Dedifferentiated amniotic fluid mesenchymal stem cell (primary cell): ENCODE results near the gene ADAMTS15.

Source experiments
- DNase-seq: peaks from one replicate; pipeline ENCODE4 v3.0.0-alpha.2; 2016; ENCODE audit errors: extremely low spot score

ADAMTS15 gene

DNA sequence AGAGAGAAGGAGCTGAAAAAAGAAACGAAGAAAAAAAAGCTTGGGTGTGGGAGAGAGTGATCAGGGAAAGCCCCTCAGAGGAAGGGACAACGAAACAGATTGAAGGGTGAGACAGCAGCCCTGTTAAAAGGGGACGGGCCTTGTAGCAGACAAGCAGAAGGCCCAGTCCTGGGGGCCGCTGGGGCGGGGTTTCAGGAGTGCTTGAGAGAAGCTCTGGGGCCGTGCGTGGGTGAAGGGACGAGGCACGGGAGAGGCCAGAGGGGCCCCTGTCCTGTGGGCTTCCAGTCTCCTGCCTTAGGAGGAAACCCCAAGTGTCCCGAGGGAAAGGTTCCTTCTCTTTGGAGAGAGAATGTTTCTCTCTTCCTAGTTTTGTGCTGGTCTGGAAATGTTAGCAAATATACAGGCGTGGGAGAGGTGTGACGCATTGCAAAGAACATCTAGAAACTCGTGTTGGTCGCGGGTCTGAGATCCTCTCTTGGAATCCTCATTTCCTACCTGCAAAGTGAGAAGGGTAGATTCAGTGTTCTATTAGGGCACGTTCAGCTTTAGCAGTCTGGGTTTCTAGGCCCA, 28.6 kb downstream of the ADAMTS15 start:
- no peak for DNase-seq

DNA sequence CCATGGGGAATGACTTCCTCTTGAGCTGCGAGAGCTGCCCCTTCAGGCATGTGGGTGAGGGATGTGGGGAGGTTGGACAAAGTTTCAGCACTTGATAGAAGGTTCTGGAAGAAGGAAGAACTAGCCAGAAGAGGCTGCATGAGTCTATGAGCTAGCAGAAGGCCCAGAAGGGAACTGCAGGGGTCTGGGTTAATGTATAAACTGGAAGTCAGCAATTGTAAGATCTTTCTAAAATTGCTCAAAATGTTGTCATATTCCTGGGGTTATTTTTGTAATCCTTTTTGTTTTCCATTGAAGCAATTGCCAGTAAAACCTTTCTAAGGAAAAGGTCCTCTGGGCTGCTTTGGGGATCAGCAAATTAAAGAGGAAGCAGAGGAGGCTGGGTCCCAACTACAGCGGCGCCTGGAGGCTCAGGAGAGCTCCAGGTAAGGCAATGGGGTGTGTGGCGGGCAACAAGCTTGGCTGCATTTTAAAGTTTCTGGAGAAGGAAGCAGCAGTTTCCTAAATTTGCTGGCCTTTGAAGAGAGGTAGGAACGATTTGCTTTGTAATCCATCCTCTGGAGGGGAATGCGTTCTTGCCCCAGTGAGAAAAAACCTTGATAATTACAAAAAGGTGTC, 29.2 kb downstream of the ADAMTS15 start:
- DNase-seq: no peak

DNA sequence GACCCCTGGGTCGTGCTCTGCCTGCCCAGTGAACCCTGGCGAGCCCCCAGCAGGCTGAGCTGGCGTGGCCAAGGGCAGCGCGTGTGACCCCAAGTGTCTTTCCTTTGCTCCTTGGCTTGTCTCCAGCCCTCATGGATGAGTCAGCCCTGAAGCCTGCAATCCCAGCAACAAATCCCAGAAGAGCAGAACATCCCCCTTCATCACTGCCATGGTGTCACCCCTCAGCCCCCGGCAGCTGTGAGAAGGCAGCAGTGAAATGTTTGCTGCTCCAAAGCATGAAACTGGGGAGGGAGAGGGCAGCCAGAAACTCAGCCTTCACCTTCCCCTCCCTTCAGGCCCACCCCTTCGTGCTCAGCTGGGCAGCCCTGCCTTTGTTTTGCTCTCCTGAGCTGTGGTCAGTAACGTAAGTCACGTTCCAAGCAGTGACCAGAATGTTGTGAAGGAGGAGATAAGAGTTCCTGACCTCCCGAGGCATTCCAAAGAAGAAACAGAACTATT, 29.8 kb downstream of the ADAMTS15 start:
- peak; percentile 73 for DNase-seq

DNA sequence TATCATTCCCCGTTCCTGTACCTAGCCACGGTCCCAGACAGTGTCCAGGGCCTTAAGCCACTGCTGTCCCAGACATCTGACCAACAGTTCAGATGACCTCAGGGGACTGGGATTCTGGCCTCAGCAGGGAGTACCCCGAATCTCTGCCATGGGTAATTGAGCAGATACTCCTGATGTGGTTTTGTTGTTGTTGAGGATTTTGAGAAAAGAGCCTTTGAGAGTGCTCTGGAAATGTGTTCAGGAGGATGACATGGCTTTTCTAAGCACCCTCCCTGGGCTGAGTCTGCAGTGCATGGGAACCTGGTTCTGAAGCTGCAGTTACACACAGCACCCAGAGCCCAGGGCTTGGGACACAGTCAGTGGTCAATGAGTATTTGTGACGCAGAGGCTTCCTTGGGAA, 30.4 kb downstream of the ADAMTS15 start:
- DNase-seq: no peak

DNA sequence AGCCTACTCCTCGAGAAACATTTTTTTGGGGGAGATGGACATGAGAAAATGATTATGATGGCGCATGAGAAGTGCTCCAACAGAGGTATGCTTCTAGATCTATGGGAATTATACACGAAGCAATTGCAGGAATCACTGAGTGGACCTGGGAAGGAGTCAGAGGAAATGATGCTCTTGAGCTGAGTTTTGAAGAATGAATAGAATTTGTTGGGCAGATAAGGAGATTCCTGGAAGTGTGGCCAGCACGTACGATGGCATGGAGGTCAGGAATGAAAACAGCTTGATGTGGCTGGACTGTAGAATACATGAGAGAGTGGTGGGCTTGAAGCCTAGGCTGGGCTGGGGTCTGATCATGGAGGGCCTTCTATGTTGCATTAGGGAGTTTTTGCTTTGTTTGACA, 31.7 kb downstream of the ADAMTS15 start:
- peak; percentile 20 for DNase-seq

DNA sequence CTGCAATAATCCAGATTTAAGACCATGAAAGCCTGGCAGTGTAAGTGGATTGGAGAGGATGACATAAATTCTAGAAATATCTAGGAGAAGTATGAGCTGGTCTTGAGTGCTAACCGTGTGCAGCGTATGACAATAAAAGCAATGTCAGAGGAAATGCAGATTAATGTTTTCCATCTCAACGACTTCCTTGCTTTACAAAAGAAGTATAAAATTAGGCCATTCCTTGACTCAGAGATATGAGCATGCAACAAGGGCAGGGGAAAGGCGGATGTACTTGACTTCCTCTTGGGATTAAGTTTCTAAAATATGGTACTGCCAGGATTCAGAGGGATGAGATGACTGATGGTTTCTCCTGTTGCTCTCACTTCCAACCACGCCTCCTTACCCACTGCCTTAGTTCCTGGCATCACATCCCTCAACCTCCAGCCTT, 32.3 kb downstream of the ADAMTS15 start:
- no peak for DNase-seq

DNA sequence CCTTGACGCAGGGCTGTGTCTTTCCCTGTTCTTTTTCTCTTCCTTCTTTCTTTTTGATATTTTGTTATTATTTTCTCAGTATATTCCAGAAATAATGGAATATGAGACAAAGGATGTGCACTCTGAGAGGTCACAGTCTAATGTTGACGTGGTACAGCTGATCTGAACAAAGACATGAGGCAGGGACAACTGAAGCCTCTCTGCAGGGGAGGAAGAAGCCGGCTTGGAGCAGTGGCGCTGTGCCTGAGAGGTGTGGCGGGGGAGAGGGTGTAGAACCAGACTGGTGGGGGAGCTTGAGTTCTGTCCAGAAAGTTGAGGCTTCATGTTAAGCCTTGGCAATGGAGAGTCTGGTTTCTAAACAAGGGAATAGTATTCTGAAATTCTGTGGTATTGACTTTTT, 34.7 kb downstream of the ADAMTS15 start:
- no peak for DNase-seq

DNA sequence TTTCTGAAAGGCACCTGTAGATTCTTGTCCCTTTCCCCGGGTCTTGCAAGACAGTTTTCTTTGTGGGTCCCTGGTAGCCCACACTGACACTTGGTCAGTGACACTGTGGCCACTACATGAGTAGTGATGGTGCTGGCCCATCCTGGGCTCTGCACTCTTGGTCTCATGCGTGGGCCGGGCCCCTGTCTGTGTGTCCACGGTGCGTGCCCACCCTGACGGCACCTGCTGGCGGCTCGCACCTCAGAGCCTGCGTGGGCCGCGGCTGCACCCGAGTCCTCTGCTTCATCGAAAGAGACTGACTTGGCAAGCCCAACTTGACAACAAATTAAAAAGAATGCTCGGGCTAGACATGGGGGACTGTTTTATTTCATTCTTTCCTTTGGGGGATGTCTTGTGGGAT, 37.5 kb downstream of the ADAMTS15 start:
- DNase-seq: no peak

DNA sequence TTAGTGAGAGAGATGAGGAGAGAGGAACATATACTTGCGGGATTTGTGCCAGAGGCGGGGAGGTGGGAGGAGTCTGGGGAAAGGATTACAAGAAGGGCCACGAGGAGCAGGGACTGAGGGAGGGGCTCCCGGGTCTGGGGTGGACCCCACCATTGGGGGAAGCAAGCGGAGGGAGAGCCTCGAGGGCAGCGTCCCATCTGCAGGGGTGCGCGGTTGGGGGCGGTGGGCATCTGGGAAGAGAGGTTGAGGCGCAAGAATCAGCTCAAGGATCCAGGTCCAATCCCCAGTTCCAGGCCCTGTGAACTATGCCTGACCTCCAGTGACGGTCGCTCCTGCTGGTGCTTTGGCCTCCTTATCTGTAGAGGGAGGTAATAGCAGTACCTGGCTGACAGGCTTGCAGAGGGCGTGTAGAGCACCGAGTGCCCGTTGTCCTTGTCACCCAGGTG, 38.0 kb downstream of the ADAMTS15 start:
- no peak for DNase-seq

DNA sequence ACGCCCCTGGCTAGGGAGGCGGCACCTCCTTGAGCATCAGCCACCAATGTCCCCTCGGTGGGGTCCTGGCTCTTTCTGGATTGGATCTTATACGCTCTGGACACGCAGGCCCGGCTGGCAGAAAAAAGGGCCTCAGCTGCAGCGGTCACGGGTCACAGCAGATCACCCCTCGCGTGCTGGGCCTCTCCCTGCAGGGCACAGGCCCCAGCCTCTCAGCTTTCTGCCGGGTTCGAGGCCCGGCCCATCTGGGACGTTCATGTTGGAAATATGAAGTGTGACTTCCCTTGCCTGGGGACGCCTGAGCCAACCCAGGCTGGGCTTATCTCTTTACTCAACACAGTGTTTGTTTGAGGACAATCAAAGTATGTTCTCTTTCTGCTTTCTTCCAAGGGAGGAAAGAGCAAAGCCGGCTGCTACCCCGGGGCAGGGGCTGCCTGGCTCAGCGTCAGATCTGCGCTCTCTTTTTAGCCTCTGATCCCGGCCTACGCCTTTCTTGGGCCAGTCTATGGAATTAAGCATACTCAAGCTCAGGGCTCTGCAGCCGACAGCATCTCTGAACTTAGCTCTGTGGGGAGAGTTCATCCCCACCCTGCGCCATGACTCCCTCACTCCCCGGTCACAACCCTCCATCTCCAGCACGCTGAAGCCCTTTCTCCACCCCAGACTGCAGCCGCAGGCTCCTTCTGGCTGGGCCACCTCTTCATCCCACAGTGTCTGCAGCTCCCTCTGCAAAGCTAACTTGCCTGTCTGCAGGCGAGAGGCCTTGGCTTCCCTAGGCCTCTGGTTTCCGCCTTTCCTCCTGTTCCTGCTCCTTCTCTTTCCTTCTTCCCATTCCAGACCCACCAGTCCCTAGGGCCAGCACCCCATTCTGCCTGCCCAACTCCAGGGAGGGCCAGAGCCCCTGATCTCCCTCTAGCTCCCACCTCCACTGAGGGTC, 38.8 kb downstream of the ADAMTS15 start:
- DNase-seq: no peak

DNA sequence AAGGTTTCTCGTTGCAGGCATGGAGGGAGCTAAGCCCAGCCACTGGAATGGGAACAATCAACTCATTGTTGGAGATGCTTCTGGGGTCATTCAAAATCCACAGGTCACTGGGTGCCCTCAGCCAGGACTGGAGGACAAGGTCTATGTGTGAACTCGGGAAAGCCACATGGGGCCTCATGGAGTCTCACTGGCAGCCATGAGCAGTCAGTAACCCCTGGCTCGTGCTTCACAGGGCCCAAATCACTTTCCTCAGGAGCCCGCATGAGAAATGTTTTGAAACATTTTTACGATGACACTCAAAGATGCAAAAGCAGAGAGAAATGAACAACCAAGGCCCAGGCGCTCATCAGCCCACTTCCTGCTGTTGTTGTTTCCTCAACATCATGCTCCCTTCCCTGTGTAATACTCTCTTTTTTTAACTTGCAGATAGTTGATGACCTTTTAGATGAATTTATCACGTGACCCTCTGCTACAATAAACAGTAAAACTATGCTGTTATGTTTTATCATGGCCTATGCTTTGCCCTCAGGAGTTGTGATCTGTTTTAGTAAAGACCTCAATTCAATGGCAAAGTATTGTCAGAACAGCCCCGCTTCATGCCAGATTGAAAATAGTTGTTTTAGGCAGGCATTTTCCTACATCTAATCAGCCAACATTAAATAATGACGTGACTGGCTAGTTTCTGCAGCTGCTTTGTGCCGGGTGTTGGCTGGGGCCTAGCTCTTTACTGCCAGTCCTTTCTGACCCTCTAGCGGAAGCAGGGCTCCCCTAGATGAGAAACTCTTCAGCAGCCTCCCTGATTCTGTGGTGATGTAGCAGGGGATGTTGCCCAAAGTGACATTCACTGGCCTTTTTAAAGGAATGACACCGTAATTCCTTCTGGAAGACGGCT, 39.7 kb downstream of the ADAMTS15 start:
- DNase-seq: no peak

DNA sequence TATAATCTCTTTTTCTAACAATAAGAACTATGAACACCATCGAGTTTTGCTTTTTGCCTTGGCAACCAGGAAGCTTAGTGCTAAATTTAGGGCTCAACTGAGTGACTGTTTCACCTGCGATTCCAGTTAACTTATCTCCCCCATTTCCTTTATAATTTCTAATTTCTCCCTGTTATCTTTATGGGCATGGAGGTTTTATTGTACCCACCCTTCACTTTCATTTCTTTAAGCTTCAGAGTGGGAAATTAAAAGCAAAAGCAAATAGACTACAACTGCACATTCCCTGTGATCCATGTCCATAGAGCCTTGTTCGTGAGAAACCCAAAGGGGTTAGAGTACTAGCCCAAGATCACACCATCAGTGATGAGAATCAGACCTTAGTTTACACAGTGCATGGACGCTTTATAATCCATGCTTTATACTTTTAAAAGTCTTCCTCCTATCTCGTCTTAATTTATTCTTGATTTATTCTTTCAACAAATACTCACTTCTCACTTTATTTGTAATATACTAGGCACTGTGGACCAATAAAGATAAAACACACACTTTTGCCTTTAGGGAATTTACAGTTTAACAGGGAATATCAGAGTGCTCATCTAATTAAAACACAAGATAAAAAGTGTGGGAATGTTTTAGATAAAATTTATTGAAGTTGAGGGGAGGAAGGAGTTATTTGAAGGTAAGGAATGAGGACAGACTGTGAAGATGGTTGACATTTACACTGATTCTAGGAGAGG, 40.6 kb downstream of the ADAMTS15 start:
- no peak for DNase-seq

DNA sequence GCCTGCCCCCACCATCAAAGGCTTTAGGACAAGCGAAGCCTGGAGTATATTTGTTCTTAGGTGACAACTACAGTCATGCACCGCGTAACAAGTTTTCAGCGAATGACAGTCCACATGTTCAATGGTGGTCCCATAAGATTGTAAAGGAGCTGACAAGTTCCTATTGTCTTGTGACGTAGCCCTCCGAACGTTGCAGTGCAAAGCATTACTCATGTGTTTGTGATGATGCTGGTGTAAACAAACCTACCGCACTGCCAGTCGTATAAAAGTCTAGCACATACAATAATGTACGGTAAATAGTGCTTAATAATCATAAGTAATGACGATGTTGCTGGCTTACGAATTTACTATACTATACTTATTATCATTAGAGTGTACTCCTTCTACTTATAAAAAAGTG, 41.3 kb downstream of the ADAMTS15 start:
- no peak for DNase-seq

DNA sequence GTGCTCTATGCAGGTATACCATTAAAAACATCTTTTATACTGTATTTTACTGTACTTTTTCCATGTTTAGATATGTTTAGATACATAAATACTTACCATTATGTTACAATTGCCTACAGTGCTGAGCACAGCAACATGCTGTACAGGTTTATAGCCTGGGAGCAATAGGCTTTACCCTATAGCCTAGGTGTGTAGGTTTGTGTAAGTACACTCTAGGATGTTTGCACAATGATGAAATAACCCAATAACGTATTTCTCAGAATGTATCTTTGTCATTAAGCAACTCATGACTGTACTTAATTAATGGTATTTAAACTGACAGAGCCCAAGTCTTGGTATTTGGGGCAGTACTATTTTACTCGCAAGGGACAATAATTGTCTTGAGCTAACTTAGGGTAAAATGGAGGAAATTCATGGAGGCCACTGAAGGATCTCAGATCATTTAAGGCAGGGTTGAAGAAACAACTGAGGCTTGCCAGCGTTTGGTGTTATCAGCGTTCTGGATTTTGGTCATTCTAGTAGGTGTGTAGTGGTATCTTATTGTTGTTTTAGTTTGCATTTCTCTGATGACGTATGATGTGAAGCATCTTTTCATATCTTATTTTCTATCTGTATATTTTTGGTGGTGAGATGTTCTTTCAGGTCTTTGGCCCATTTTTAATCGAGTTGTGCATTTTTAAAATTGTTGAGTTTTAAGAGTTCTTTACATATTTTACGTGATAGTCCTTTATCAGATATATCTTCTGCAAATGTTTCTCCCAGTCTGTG, 42.4 kb downstream of the ADAMTS15 start:
- DNase-seq: no peak

DNA sequence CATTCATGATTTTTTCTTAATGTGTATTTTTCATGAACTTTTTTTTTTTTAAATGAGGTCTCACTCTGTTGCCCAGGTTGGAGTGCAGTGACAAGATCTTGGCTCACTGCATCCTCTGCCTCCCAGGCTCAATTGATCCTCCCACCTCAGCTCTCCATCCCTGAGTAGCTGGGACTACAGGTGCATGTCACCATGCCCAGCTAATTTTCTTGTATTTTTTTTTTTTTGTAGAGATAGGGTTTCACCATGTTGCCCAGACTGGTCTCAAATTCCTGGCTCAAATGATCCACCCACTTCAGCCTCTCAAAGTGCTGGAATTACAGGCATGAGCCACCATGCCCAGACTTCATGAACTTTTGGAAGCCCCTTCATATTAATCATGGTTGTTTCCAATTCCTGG, 49.7 kb downstream of the ADAMTS15 start:
- DNase-seq: no peak

DNA sequence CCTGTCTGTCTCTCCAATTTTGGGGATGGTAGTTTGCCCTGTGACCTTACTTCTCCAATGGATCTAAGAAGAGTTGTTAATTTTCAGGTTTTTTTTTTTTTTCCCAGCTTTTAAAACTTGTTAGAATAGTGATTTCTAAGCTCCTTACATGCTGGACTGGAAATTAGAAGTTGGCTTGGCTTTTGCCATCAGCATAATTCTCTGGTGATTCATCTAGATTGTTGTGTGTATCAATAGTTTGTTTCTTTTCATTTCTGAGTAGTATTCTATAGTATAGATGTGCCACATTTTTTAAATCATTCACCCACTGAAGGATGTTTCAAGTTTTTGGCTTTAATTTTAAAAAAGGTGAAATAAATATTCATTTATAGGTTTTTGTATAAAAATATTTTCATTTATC, 51.4 kb downstream of the ADAMTS15 start:
- no peak for DNase-seq

DNA sequence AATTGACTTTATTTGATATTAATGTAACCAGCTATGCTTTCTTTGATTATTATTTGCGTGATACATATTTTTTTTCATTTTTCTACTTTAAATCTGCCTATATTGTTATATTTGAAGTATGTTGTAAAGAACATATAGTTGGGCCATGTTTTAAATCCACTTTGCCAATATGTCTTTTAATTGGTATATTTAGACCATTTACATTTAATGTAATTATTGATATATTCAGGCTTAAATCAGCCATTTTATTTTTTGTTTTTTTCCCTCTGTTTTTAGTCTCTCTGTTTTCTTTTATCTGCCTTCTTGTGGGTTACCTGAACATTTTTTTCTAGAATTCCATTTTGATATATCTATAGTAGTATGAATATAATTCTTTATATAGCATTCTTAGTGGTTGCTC, 55.9 kb downstream of the ADAMTS15 start:
- DNase-seq: no peak

DNA sequence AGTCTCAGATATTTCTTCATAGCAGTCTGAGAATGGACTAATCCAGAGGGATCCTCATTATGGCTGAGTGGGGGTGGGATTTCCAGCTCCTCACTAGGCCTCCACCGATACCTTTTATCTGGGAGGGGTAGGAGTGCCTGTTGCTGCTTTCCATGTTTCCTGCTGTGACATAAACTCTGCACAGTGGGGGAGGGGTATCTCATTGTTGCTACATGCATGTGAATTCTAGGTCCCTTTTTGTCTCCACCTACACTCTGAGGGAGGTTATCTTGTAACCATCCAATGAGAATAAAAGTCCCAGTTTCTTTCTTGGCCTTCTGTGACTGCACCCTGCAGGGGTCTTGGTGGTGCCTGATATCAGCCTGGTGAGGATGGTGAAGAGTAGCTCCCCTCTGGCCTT, 60.5 kb downstream of the ADAMTS15 start:
- no peak for DNase-seq

DNA sequence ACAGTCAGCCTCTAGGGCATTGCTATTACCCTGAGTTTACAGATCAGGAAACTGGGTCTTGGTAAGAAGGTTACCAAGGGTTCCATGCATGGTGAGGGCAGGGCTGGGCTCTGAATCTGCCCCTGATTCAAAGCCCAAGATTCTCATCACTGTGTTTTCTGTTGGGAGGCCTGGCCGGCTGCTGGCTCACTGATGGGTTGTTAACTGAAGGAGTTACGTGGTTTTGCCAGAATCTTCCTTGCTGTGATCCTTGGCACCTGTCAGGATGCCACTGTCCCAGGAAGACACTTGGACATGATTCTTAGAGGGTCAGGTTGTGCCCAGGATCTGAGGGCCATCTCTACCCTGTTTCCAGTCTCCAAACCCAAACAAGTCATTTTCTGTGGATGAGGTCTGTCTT, 61.5 kb downstream of the ADAMTS15 start:
- no peak for DNase-seq

DNA sequence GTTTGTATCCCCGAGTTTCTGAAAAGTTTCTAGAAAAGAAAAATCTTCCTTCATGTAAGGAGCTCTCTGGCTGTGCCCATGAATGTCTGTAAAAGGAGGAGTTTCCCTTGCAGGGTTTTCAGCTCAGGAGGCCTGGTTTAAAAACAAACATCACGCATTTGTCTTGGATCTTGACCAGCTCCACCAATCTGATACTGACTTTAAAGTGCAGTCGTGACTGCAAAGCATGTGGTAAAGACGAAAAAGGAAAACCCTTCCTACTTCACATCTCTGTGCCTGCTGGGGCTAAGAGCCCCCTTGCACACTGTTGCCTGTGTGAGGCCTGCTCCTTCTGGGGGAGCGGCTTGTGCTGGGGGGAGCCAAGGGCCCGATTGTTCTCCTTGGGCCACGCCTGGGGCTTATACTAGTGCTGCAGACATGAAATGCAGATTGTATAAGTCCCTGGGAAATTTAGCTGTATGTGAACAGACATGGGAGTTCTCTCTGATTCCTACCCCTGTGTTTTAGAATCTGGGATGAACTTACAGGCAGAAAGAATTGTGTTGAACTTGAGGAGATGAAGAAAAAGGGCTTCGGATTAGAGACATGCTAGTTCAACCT, 62.1 kb downstream of the ADAMTS15 start:
- peak; percentile 74 for DNase-seq
